ENCODE results near the gene RABGGTB.
"Not testable (repeated sequence)": the region's sequence is repeated elsewhere in the genome, so short reads cannot be mapped to it uniquely, and the experiment has no call there.

The RABGGTB gene

DNA sequence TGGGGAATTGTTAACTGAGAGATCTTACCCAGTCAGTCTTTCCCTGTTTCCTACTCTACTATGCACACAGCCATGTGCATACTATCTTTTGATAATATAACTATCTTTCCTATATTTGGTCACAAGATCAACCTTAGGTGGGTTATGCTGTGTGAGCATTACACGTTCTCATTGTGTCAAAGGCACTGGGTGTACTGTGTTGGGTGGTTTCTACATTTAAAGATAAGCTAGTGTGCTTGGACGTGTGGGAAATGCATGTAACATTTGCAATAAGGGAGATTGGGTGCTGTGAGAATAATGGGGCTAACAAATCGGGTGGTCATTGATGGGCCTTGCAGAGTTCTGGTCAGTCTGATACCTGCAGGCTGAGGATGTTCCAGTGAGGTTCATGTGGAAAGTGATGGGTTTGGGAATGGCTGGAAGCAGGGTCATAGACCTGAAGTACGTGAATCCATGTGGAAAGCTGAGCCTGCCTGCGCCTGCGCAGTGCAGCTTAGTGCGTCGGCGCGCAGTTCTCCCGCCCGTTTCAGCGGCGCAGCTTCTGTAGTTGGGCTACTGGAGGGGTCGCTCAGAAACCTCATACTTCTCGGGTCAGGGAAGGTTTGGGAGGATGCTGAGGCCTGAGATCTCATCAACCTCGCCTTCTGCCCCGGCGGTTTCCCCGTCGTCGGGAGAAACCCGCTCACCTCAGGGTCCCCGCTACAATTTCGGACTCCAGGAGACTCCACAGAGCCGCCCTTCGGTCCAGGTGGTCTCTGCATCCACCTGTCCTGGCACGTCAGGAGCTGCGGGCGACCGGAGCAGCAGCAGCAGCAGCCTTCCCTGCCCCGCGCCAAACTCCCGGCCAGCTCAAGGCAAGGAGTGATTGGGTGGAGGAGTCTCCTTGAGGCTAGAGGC lies 10.6 kb downstream of the RABGGTB start, which contains the start of gene MSH4:
Gene MSH4 (plus strand): TSS at position 507 of the 897 bp plus-strand sequence. CDS start 104 bp downstream, at position 611.
- DNase-seq, result no peak

DNA sequence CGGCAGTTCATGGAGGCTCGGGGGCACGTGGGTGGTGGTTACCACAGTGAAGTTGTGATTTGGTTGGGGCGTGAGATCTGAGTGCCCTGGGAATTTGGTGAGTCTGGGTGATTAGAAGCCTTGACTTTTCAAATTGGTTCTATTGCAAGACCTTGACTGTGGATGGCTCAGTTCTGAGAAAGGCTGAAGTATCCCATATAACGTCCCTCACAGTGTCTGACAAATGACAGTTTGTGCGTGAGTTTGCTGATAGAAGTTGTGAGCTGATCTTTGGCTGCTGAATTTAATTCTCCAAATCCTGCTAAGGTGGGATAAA lies 11.2 kb downstream of the RABGGTB start:
- DNase-seq, result no peak

DNA sequence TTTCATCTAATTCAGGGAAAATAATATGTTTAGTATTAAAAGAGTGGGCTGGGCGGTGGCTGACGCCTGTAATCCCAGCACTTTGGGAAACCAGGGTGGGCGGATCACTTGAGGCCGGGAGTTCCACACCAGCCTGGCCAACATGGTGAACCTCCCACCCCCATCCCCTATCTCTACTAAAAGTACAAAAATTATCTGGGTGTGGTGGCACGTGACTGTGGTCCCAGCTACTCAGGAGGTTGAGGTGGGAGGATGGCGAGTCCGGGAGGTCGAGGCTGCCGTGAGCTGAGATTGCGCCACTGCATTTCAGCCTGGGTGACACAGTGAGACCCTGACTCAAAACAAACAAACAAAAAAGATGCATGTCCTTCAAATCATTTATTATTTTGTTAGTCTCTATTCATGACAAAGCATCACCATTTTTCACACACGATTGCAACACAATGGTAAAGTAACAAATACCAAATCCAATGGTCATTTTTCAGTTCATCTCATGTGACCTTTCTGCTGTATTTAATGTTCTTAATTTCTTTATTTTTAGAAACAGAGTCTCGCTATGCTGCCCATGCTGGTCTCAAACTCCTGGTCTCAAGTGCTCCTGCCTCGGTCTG lies 11.7 kb downstream of the RABGGTB start:
- no peak for DNase-seq

DNA sequence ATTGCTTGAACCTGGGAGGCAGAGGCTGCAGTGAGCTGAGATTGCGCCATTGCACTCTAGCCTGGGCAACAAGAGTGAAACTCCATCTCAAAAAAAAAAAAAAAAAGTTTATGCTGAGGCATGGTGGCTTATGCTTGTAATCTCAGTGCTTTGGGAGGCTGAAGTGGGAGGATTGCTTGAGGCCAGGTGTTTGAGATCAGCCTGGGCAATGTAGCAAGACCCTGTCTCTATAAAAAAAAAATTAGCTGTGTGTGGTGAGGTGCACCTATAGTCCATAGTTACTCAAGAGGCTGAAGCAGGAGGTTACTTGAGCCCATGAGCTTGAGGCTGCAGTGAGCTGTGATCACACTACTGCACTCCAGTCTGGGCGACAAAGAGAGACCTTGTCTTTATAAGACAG lies 15.4 kb downstream of the RABGGTB start:
- DNase-seq, result not testable (repeated sequence)

DNA sequence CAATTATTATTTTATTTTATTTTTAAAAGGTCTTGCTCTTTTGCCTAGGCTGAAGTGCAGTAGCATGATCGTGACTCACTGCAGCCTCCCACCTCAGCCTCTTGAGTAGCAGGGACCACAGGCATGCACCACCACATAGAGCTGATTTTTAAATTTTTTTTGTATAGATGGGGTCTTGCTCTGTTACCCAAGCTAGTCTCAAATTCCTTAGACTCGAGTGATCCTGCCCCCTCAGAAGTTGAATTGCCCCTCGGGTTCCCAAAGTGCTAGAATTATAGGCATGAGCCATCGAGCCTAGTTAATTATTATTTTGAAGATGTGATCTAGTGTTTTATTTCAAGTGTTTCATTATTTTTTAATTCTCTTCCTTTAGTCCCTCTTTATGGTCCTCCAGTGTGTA lies 22.9 kb downstream of the RABGGTB start:
- no peak for DNase-seq

DNA sequence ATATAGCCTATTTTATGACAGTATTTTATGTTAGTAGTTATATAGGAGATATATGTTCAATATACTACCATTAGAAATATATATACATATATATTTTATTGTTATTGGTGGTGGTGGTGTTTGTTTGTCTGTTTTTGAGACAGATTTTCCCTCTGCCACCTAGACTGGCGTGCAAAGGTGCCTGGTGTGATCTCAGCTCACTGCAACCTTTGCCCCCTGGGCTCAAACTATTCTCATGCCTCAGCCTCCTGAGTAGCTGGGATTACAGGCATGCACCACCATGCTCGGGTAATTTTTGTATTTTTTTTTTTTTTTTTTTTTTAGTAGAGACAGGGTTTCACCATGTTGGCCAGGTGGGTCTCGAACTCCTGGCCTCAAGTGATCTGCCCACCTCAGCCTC lies 24.1 kb downstream of the RABGGTB start:
- DNase-seq, result not testable (repeated sequence)

DNA sequence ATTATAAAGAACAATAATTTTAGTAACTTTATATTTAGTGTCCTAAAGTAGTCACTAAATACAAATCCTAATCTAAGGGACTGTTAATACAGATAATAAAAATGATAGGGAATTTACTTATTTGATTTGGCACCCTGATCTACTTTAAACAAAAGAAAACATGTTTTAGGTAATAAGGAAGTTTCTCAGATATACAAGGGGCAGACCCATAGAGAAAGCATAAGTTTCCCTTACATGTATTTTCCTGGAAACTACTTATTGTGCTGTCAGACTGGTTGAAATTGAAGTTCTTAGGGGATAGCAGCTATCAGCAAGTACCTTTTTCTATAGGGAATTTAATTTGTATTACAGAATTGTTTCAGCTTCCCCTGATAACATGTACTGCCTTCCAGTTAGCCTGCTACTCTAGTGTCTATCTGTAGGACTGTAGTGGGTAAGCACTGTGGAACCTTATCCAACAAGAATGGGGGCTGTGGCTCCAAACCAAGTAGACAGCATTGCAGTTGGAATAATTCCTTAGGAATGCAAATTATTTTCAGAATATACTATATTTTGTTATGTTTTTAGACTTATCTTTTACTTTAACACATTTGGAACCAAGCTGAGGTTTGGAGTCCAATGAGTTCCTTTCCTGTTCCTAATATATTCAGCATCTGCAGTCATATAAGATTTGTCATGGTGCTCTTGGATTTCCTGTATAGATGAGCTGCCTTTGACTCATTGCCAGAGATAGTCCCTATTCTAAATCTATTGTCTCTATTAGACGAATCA lies 25.3 kb downstream of the RABGGTB start:
- no peak for DNase-seq

DNA sequence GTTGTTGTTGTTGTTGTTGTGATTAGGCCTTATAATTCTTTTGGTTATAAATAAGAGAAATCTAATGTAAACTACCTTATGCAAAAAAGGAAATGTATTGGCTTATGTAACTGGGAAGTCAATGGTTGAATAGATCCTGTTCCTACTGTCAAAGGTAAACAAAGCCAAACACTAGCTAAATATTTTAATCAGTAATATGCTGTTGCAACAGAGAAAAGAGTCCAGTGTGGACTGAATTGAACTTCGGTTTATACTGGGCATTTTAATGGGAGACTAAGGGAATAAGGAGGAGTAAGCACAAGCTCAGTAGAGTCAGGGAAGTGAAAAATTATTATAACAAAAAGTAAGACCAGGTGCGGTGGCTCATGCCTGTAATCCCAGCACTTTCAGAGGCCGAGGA lies 26.0 kb downstream of the RABGGTB start:
- no peak for DNase-seq

DNA sequence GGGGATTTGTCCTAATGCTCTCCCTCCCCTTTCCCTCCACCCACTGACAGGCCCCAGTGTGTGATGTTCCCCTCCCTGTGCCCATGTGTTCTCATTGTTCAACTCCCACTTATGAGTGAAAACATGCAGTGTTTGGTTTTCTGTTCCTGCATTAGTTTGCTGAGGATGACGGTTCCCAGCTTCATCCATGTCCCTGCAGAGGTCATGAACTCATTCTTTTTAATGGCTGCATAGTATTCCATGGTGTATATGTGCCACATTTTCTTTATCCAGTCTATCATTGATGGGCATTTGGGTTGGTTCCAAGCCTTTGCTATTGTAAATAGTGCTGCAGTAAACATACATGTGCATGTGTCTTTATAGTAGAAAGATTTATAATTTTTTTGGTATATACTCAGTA lies 37.5 kb downstream of the RABGGTB start:
- DNase-seq, result not testable (repeated sequence)

DNA sequence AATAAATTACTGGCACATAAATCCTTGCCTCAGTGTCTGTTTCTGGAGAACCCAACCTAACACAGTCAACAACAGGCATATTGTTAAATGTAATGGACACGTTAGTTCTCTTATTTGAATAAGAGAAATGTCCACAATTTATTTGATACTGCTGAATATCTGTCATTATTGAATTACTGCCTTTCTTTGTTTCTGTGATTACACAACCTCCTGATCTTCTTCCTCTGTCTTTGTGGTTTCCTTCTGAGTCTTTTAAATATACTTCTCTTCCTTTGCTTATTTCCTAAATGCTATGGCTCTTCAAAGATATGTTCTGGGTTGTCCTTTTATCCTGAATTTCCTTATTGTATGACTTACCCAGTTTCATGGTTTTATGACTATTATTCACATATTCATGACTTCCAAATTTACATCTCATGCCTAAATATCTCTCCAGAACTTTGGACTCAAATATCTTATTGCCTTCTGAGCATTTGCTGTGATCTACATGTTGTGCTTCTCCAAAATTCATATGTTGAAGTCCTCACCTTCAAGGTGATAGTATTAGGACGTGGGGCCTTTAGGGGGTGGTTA lies 50.6 kb downstream of the RABGGTB start:
- no peak for DNase-seq

DNA sequence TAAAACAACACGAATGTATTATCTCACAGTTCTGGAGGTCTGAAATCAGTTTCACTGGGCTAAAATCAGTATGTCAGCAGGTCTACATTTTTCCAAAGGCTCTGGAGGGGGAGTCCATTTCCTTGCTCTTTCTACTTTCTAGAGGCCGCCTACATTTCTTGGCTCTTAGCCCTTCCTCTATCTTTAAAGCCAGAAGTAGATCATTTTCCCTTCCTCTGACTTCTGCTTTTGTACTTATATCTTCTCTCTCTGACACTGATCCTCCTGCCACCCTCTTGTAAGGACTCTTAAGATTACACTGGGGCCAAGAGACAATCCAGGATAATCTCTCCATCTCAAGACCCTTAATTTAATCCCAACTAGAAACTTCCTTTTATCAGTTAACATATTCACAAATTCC lies 52.0 kb downstream of the RABGGTB start:
- no peak for DNase-seq

DNA sequence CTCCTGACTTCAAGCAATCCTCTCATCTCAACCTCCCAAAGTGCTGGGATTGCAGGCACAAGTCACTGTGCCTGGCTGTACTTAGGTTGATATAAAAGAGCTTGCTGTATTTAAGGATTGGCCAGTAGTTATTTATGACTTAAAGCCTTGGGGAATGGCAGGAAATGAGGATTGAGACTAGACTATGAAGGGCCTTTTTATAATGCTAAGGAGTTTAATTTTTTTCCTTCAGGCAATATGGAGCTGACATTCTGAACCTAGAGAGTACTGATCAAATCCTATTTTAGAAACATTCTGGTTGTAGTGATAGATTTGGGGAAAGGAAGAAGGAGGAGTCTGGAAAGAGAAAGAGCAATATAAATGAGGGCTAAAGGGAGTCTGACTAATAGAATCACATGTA lies 55.4 kb downstream of the RABGGTB start:
- DNase-seq, result no peak
